K562 (cell line): ENCODE results near the gene PLPP1. TPM values are rescaled to one million over a fixed set of nuclear protein-coding genes. Genes with fewer than 3 reads are reported as not detected.

Experiments
- ATAC-seq: fragments of 200-7000 bp; cut with Tn5 transposase; 3 replicates; pipeline ENCODE4 v1.9.1; 2020; ENCODE audit warnings: moderate library complexity
- BruUV-seq: library from RNA; stranded (reverse); fragments of 400-500 nt; replicated peaks from 2 replicates; lab custom pipeline; 2021; lab: Mats Ljungman, UMichigan
- CTCF ChIA-PET: fragments of 300-600 bp; formaldehyde crosslinking; extraction: SDS; loops from one replicate; lab custom pipeline; 2021; ENCODE audit warnings: low intra/inter-chr PET ratio; lab: Yijun Ruan, JAX
- POLR2A ChIA-PET: fragments of 300-600, 350-650 bp; sonication (Branson Sonifier 250); formaldehyde crosslinking; extraction: SDS; loops from one replicate; lab custom pipeline; 2021; ENCODE audit warnings: antibody characterized with exemption, inconsistent platforms; lab: Yijun Ruan, JAX
- DNase-seq, 4 experiments: peaks; one replicate each; pipeline versions ENCODE4 v3.0.0 to v3.0.0-alpha.2; 2011 to 2018; ENCODE audit warnings: low spot score in 3 of 4, mixed read lengths in 3 of 4; ENCODE audit errors: extremely low read depth in 1 of 4
- FAIRE-seq: peaks from 2 replicates; lab custom pipeline; 2011; peaks lifted over from hg19 to GRCh38; lab: Jason Lieb, UNC
- H2AFZ ChIP-seq: 2 replicates; pipeline ENCODE4 v1.6.0; 2011; ENCODE audit warnings: low read depth, low read length, control low read depth, inconsistent platforms
- H3K27ac ChIP-seq: fragments of 200-600 bp; 3 replicates; pipeline ENCODE4 v1.8.0; 2011; ENCODE audit warnings: low read depth, mild to moderate bottlenecking, control low read depth, inconsistent platforms, low read length, moderate library complexity, mixed read lengths; ENCODE audit errors: extremely low read depth
- H3K27me3 ChIP-seq, 2 experiments: fragments of 300-600 bp in 1 of 2; 2 replicates in 1 of 2; 3 replicates in 1 of 2; pipeline versions ENCODE4 v1.6.0 to v1.8.0; 2011; ENCODE audit warnings: inconsistent platforms in 2 of 2, low read length in 2 of 2, mild to moderate bottlenecking in 1 of 2, mixed read lengths in 1 of 2, moderate library complexity in 1 of 2; ENCODE audit not compliant: control insufficient read depth in 2 of 2, insufficient read depth in 2 of 2
- H3K36me3 ChIP-seq: fragments of 300-600 bp; 3 replicates; pipeline ENCODE4 v1.8.0; 2011; ENCODE audit warnings: mild to moderate bottlenecking, low read length, inconsistent platforms; ENCODE audit not compliant: control insufficient read depth, insufficient read depth
- H3K4me1 ChIP-seq, 2 experiments: fragments of 200-600 bp in 1 of 2; replicated peaks in 1 of 2; 2 replicates in 1 of 2; 3 replicates in 1 of 2; pipeline versions ENCODE4 v1.5.1 to v1.8.0; 2011; ENCODE audit warnings: inconsistent platforms in 2 of 2, low read length in 2 of 2, mild to moderate bottlenecking in 1 of 2, mixed read lengths in 1 of 2, moderate library complexity in 1 of 2; ENCODE audit not compliant: control insufficient read depth in 2 of 2, insufficient read depth in 2 of 2
- H3K4me2 ChIP-seq: 2 replicates; pipeline ENCODE4 v1.6.1; 2011; ENCODE audit warnings: low read length, control low read depth, inconsistent platforms, mixed read lengths; ENCODE audit not compliant: insufficient read depth
- H3K4me3 ChIP-seq: fragments of 200-600 bp; sonication (generic), shearing (Covaris generic); 2 replicates; pipeline ENCODE4 v1.5.1; 2016; ENCODE audit warnings: control low read depth, inconsistent platforms
- H3K79me2 ChIP-seq: fragments of 200-600 bp; 3 replicates; pipeline ENCODE4 v1.8.0; 2011; ENCODE audit warnings: low read length, inconsistent platforms; ENCODE audit not compliant: control insufficient read depth, insufficient read depth
- H3K9ac ChIP-seq, 2 experiments: 2 replicates each; pipeline versions ENCODE4 v1.6.0 to v1.6.1; 2011; ENCODE audit warnings: low read depth in 2 of 2, low read length in 2 of 2, control low read depth in 1 of 2, inconsistent platforms in 1 of 2, mild to moderate bottlenecking in 1 of 2, mixed read lengths in 1 of 2; ENCODE audit not compliant: insufficient read depth in 1 of 2
- H3K9me1 ChIP-seq: one replicate; pipeline ENCODE4 v1.6.0; 2011; ENCODE audit warnings: inconsistent platforms, mild to moderate bottlenecking, low read length, moderate library complexity; ENCODE audit not compliant: control insufficient read depth, insufficient read depth
- H3K9me3 ChIP-seq: replicated peaks from 2 replicates; pipeline ENCODE4 v1.5.1; 2011; ENCODE audit warnings: low read depth, low read length, inconsistent platforms; ENCODE audit not compliant: control insufficient read depth, insufficient read depth
- H4K20me1 ChIP-seq: replicated peaks from 2 replicates; pipeline ENCODE4 v1.6.1; 2011; ENCODE audit warnings: low read length, inconsistent platforms, mixed read lengths; ENCODE audit not compliant: control insufficient read depth, insufficient read depth
- BRD9 ChIP-seq: fragments of 450-650 bp; IDR thresholded peaks from 2 replicates; pipeline ENCODE4 v1.6.1; 2018; ENCODE audit warnings: low read depth; ENCODE audit not compliant: partially characterized antibody
- FOXK2 ChIP-seq, 2 experiments: fragments of 450-650 bp; IDR thresholded peaks in 1 of 2; conservative IDR thresholded peaks in 1 of 2; 2 replicates each; pipeline ENCODE4 v1.6.1; 2016; ENCODE audit warnings: low read depth in 2 of 2, mild to moderate bottlenecking in 1 of 2
- FOXP1 ChIP-seq: sonication (generic); formaldehyde crosslinking; IDR thresholded peaks from 2 replicates; pipeline ENCODE4 v1.8.0; 2022; ENCODE audit warnings: mild to moderate bottlenecking, missing genetic modification reagents
- GTF2E2 ChIP-seq: fragments of 200-800 bp; sonication (Bioruptor generic); IDR thresholded peaks from 2 replicates; pipeline ENCODE4 v1.6.1; 2016; ENCODE audit warnings: missing genetic modification characterization, missing compliant biosample characterization
- HINFP ChIP-seq: fragments of 450-650 bp; conservative IDR thresholded peaks from 2 replicates; pipeline ENCODE4 v1.6.1; 2016; ENCODE audit warnings: missing genetic modification characterization, low read depth, mild to moderate bottlenecking, control low read depth, missing compliant biosample characterization
- MTA3 ChIP-seq: fragments of 450-650 bp; formaldehyde crosslinking; IDR thresholded peaks from 2 replicates; pipeline ENCODE4 v1.6.1; 2017; ENCODE audit warnings: mild to moderate bottlenecking, borderline replicate concordance
- PML ChIP-seq: IDR thresholded peaks from 2 replicates; pipeline ENCODE4 v1.6.1; 2012; ENCODE audit warnings: low read length, inconsistent platforms
- RB1 ChIP-seq: fragments of 450-650 bp; IDR thresholded peaks from 2 replicates; pipeline ENCODE4 v1.6.1; 2017; ENCODE audit warnings: low read depth, mild to moderate bottlenecking
- SMARCB1 ChIP-seq: IDR thresholded peaks from 2 replicates; pipeline ENCODE4 v1.6.1; 2011; ENCODE audit warnings: improper control_type of control experiment, low read depth; ENCODE audit not compliant: insufficient read length
- XRCC3 ChIP-seq: fragments of 450-650 bp; IDR thresholded peaks from 2 replicates; pipeline ENCODE4 v1.6.1; 2017; ENCODE audit warnings: mild to moderate bottlenecking, moderate library complexity
- YY1 ChIP-seq, 3 experiments: IDR thresholded peaks; 2 replicates each; pipeline ENCODE4 v1.6.1; 2011; ENCODE audit warnings: low read length in 2 of 3, mild to moderate bottlenecking in 2 of 3, moderate library complexity in 2 of 3, borderline replicate concordance in 1 of 3, control low read depth in 1 of 3, low read depth in 1 of 3; ENCODE audit not compliant: insufficient read depth in 3 of 3, insufficient replicate concordance in 2 of 3, control insufficient read depth in 1 of 3, insufficient read length in 1 of 3; ENCODE audit errors: extremely low read depth in 1 of 3
- ZHX1 ChIP-seq: fragments of 150-350 bp; conservative IDR thresholded peaks from 2 replicates; pipeline ENCODE4 v1.6.1; 2014; ENCODE audit warnings: low read length
- ZNF449 ChIP-seq: fragments of 250-450 bp; sonication (Bioruptor Pico); IDR thresholded peaks from 2 replicates; pipeline ENCODE4 v1.8.0; 2022; ENCODE audit warnings: moderate library complexity, mild to moderate bottlenecking, inconsistent platforms
- WGBS: fragments of 100-300 bp; shearing (Covaris generic); methylation state at CpG from one replicate; pipeline ENCODE4 v1.1.6; 2016; ENCODE audit warnings: low coverage, mixed read lengths; ENCODE audit not compliant: insufficient coverage; ENCODE audit errors: missing lambda C conversion rate; 5-methylcytosine and 5-hydroxymethylcytosine counted together
- in situ Hi-C: fragments of 300-500 bp; cut with MboI; formaldehyde crosslinking; loops from 4 replicates; pipeline ENCODE4 v1.15.0; 2018; ENCODE audit warnings: inconsistent platforms, mixed read lengths
- intact Hi-C: fragments of 100-400 bp; cut with micrococcal nuclease; formaldehyde crosslinking; loops from 2 replicates; pipeline ENCODE4 v1.14.2; 2022
- polyA plus RNA-seq, 8 experiments: library from polyadenylated mRNA; depleted of rRNA in 4 of 8; stranded (reverse) in 5 of 8; unstranded in 3 of 8; fragments of >200 nt; fragmentation: Nextera tagmentation in 2 of 8; fragmentation: Illumina TruSeq in 1 of 8; extraction: Ambion mirVana in 2 of 8; extraction: Trizol in 1 of 8; gene quantifications; 2 replicates each; pipeline versions ENCODE4 v1.2.1 to v1.2.3, GENCODE V29; 2011 to 2014; ENCODE audit warnings: inconsistent platforms in 1 of 8, missing spikeins in 1 of 8
- total RNA-seq, 7 experiments: library from RNA; depleted of rRNA in 6 of 7; stranded (reverse); fragments of >200 nt in 6 of 7; fragmentation: Illumina TruSeq in 2 of 7; extraction: Trizol in 2 of 7; gene quantifications; 2 replicates each; pipeline versions ENCODE4 v1.2.1 to v1.2.3, GENCODE V29; 2011 to 2021; ENCODE audit warnings: low replicate concordance in 1 of 7

Gene PLPP1
- total and polyA plus RNA-seq, 9 of the 15 experiments (the other 6 are each of a cell fraction or from before 2014, with no cell fraction given) = 0.04 to 0.24 (median 0.04) TPM; not detected in 6

- BruUV-seq = no TSS peak
- WGBS = 100% methylated on average over 2 of the region's 2 CpGs
- ChIA-PET POLR2A (no interaction called here), CTCF (no interaction called here)
- in situ Hi-C loops = no loop called here
- H3K27ac ChIP-seq = no peak overlapping the region
- peaks cover 14% of the 10 kb centered on the region for H3K79me2 ChIP-seq
- peaks cover 81% of the 10 kb centered on the region for H3K36me3 ChIP-seq
- H3K4me1 ChIP-seq = peaks cover 5 to 19% of the 10 kb centered on the region in 2 experiments; a peak in 4 of 5 replicates
- no peak for DNase-seq
- H3K4me2 ChIP-seq = no peak overlapping the region
- H3K27me3 ChIP-seq = no peaks in the 10 kb centered on the region
- H3K9me3 ChIP-seq = no peaks in the 10 kb centered on the region
- intact Hi-C loops = no loop called here
- TF ChIP-seq FOXK2 (conservative IDR thresholded peaks at IDR 0.05 in 1 of 2, IDR thresholded peaks at IDR 0.05 in 1 of 2; ENCODE audit: low read depth in 2 of 2) = no peak
- TF ChIP-seq ZNF449 (CRISPR knock-in tag) = no peak
- no peak for TF ChIP-seq YY1 (IDR thresholded peaks at IDR 0.05; ENCODE audit: borderline replicate concordance in 1 of 3, control insufficient read depth in 1 of 3, extremely low read depth in 1 of 3, insufficient read depth in 3 of 3, insufficient read length in 1 of 3, insufficient replicate concordance in 2 of 3, low read depth in 1 of 3, low read length in 2 of 3)
- no peak for TF ChIP-seq HINFP (tag)
- TF ChIP-seq RB1 = no peak
- TF ChIP-seq BRD9 = no peak
- no peak for TF ChIP-seq ZHX1
- no peak for TF ChIP-seq XRCC3
- no peak for TF ChIP-seq SMARCB1
- no peak for TF ChIP-seq GTF2E2 (tag)
- TF ChIP-seq FOXP1 = no peak
- TF ChIP-seq PML = no peak
- TF ChIP-seq MTA3 = no peak
- no peak overlapping the region for H3K9ac ChIP-seq
- H3K4me3 ChIP-seq = no peak overlapping the region
- no peak overlapping the region for H2AFZ ChIP-seq
- no peaks in the 10 kb centered on the region for H4K20me1 ChIP-seq
- no peak for ATAC-seq
- H3K9me1 ChIP-seq = no peaks in the 10 kb centered on the region
- FAIRE-seq = no peak
These were observed 146.9 kb downstream of the PLPP1 start for GRCh38 chr5:55387865-55388264.
